OCI-LY3 (cell line): Measurements from ENCODE around the gene ACAN.

ENCODE experiments used
- EZH2phosphoT487 ChIP-seq: fragments of 200-600 bp; shearing (Covaris generic); IDR thresholded peaks from 2 replicates; pipeline ENCODE4 v1.6.1; 2018; ENCODE audit warnings: antibody characterized with exemption, mixed run types, low read depth
- TF ChIP-seq, protein P1 (sequence below): fragments of 200-600, 300-600 bp; sonication (generic); IDR thresholded peaks from 2 replicates; pipeline ENCODE4 v1.5.1; 2014; ENCODE audit warnings: antibody characterized with exemption, low read length, low read depth

DNA sequence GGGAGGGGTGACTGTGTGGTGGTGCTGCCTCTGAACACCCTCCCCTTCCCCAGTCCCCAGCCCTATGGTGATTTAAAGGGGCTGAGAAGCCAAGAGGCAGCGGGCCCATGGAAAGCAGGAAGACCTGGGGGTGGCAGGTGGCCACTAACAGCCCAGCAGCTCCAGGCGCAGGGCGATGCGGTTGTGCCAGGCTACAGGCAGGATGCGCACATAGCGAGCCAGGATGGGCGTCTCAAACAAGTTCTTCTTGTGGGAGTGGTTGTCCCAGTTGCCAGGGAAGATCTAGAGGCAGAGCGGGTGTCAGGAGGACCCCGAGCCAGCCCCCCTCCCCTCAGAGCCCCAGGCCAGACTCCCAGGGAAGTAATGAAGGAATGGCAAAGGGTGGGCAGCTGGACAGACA lies 96.0 kb downstream of the ACAN start:
- TF ChIP-seq EZH2phosphoT487, result no peak
- TF ChIP-seq, protein P1, sequence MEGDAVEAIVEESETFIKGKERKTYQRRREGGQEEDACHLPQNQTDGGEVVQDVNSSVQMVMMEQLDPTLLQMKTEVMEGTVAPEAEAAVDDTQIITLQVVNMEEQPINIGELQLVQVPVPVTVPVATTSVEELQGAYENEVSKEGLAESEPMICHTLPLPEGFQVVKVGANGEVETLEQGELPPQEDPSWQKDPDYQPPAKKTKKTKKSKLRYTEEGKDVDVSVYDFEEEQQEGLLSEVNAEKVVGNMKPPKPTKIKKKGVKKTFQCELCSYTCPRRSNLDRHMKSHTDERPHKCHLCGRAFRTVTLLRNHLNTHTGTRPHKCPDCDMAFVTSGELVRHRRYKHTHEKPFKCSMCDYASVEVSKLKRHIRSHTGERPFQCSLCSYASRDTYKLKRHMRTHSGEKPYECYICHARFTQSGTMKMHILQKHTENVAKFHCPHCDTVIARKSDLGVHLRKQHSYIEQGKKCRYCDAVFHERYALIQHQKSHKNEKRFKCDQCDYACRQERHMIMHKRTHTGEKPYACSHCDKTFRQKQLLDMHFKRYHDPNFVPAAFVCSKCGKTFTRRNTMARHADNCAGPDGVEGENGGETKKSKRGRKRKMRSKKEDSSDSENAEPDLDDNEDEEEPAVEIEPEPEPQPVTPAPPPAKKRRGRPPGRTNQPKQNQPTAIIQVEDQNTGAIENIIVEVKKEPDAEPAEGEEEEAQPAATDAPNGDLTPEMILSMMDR, result no peak
